Right cardiac atrium (tissue), 5 donors: ENCODE data around the gene FSTL4. TPM values are rescaled to one million over a fixed set of nuclear protein-coding genes. Genes with fewer than 3 reads are reported as not detected.

Experiments used
- ATAC-seq, 2 donors: fragments of 200-7000 bp; cut with Tn5 transposase; one replicate each; pipeline versions ENCODE4 v1.8.0 to v1.9.1; 2020; ENCODE audit warnings: moderate library complexity in 2 of 2, mild to moderate bottlenecking in 1 of 2
- DNase-seq, 3 donors: peaks; one replicate each; pipeline ENCODE4 v3.0.0-alpha.2; 2020
- H3K27ac ChIP-seq: one replicate; pipeline ENCODE4 v1.5.1; 2013; ENCODE audit warnings: mild to moderate bottlenecking, low read length, control low read depth, moderate library complexity
- H3K27me3 ChIP-seq: one replicate; pipeline ENCODE4 v1.6.1; 2013; ENCODE audit not compliant: control insufficient read depth, insufficient read depth
- H3K4me1 ChIP-seq: one replicate; pipeline ENCODE4 v1.6.1; 2013; ENCODE audit warnings: low read length; ENCODE audit not compliant: control insufficient read depth, insufficient read depth
- H3K4me3 ChIP-seq: one replicate; pipeline ENCODE4 v1.5.1; 2013; ENCODE audit warnings: low read length, control low read depth
- H3K9me3 ChIP-seq: one replicate; pipeline ENCODE4 v1.6.1; 2013; ENCODE audit warnings: low read length; ENCODE audit not compliant: control insufficient read depth
- WGBS: extraction: QIAGEN DNeasy Blood & Tissue Kit; methylation state at CpG from one replicate; pipeline ENCODE4 v1.1.7; 2013; 5-methylcytosine and 5-hydroxymethylcytosine counted together
- intact Hi-C, 4 donors: fragments of 100-400 bp; cut with DNase I; formaldehyde crosslinking; loops; one replicate each; pipeline versions ENCODE4 v1.11.0 to v1.14.0; 2022 to 2023
- polyA plus RNA-seq: library from polyadenylated mRNA; stranded (reverse); fragments of 200-250 nt; gene quantifications from one replicate; pipeline ENCODE4 v1.2.3, GENCODE V29; 2013
- total RNA-seq, 4 donors: library from RNA; stranded (reverse); fragmentation: NEBNext Ultra II Directional; extraction: Animal tissue kit (Norgen Biotek cat#: 25700); gene quantifications; one replicate each; pipeline ENCODE4 v1.2.1, GENCODE V29; 2021
- donor health status: healthy with polysubstance abuse.
- donor health status: DM: no; HTN: yes; CAD: no.
- donor health status: DM: no; HTN: no; CAD: no.
- donor health status: DM: no; HTN: yes; CAD: no; lungs with severe emphysema.
- donor health status: DM: yes; HTN: yes; CAD: no.

Gene FSTL4
- total and polyA plus RNA-seq, 5 donors, result not detected

- 66% methylated on average over 4 of the region's 4 CpGs for WGBS
- ATAC-seq, result no peak
- intact Hi-C loops, result no loop called here
Observed at GRCh38 chr5:133278317-133278716, 334.0 kb downstream of the FSTL4 start.

GRCh38 chr5:133277744-133278143 lies 334.6 kb downstream of the FSTL4 start:
- H3K4me3 ChIP-seq, result no peak overlapping the region
- DNase-seq (no peak), ATAC-seq (no peak)
- no peaks in the 10 kb centered on the region for H3K27me3 ChIP-seq
- H3K27ac ChIP-seq, result no peak overlapping the region
- intact Hi-C loops, result no loop called here
- no peaks in the 10 kb centered on the region for H3K4me1 ChIP-seq
- no peaks in the 10 kb centered on the region for H3K9me3 ChIP-seq
- WGBS, result 83% methylated on average over 8 of the region's 8 CpGs

More at GRCh38 chr5:133278317-133278716, 334.0 kb downstream of the FSTL4 start:
- Histone ChIP-seq H3K4me1 (no peaks in the 10 kb centered on the region), H3K4me3 (no peak overlapping the region), H3K9me3 (no peaks in the 10 kb centered on the region), H3K27me3 (no peaks in the 10 kb centered on the region), H3K27ac (no peak overlapping the region)
- DNase-seq, result no peak

GRCh38 chr5:133276171-133276570 lies 336.2 kb downstream of the FSTL4 start:
- Histone ChIP-seq H3K9me3 (no peaks in the 10 kb centered on the region), H3K4me3 (no peak overlapping the region), H3K27me3 (no peaks in the 10 kb centered on the region), H3K27ac (no peak overlapping the region), H3K4me1 (no peaks in the 10 kb centered on the region)
- DNase-seq, result no peak
- intact Hi-C loops, result no loop called here
- no peak for ATAC-seq
- 80% methylated on average over 4 of the region's 4 CpGs for WGBS

- H3K27me3 ChIP-seq, result no peaks in the 10 kb centered on the region
- H3K4me1 ChIP-seq, result no peaks in the 10 kb centered on the region
- no peak for DNase-seq
- no peak overlapping the region for H3K27ac ChIP-seq
- intact Hi-C loops, result no loop called here
- no peak overlapping the region for H3K4me3 ChIP-seq
- 95% methylated on average over 7 of the region's 7 CpGs for WGBS
- no peak for ATAC-seq
- no peaks in the 10 kb centered on the region for H3K9me3 ChIP-seq
Observed at GRCh38 chr5:133275631-133276030, 336.7 kb downstream of the FSTL4 start.

GRCh38 chr5:133274597-133274935 lies 337.8 kb downstream of the FSTL4 start:
- DNase-seq, result no peak
- 58% methylated on average over 5 of the region's 5 CpGs for WGBS
- no peaks in the 10 kb centered on the region for H3K4me1 ChIP-seq
- H3K27me3 ChIP-seq, result no peaks in the 10 kb centered on the region
- H3K27ac ChIP-seq, result no peak overlapping the region
- intact Hi-C loops, result no loop called here
- H3K9me3 ChIP-seq, result no peaks in the 10 kb centered on the region
- no peak overlapping the region for H3K4me3 ChIP-seq
- no peak for ATAC-seq

GRCh38 chr5:133273661-133274596 lies 338.4 kb downstream of the FSTL4 start:
- WGBS, result 56% methylated on average over 8 of the region's 8 CpGs
- H3K4me1 ChIP-seq, result no peaks in the 10 kb centered on the region
- intact Hi-C loops, result no loop called here
- H3K27me3 ChIP-seq, result no peaks in the 10 kb centered on the region
- H3K4me3 ChIP-seq, result no peak overlapping the region
- no peaks in the 10 kb centered on the region for H3K9me3 ChIP-seq
- no peak overlapping the region for H3K27ac ChIP-seq
- no peak for DNase-seq
- ATAC-seq, result no peak

- WGBS, result 96% methylated on average over 16 of the region's 16 CpGs
- intact Hi-C loops, result no loop called here
- H3K9me3 ChIP-seq, result no peaks in the 10 kb centered on the region
- H3K4me3 ChIP-seq, result no peak overlapping the region
- H3K27ac ChIP-seq, result no peak overlapping the region
- ATAC-seq (no peak), DNase-seq (no peak)
- H3K4me1 ChIP-seq, result no peaks in the 10 kb centered on the region
- no peaks in the 10 kb centered on the region for H3K27me3 ChIP-seq
Observed at GRCh38 chr5:133272345-133272744, 340.0 kb downstream of the FSTL4 start.

- DNase-seq (no peak), ATAC-seq (no peak)
- Histone ChIP-seq H3K4me1 (no peaks in the 10 kb centered on the region), H3K9me3 (no peaks in the 10 kb centered on the region), H3K27me3 (no peaks in the 10 kb centered on the region), H3K27ac (no peak overlapping the region), H3K4me3 (no peak overlapping the region)
- 67% methylated on average over 5 of the region's 5 CpGs for WGBS
- intact Hi-C loops, result no loop called here
Observed at GRCh38 chr5:133271606-133272005, 340.7 kb downstream of the FSTL4 start.

- no peak overlapping the region for H3K27ac ChIP-seq
- no peak for ATAC-seq
- WGBS, result 92% methylated on average over 5 of the region's 5 CpGs
- no peak overlapping the region for H3K4me3 ChIP-seq
- DNase-seq, result no peak
- H3K27me3 ChIP-seq, result no peaks in the 10 kb centered on the region
- no peaks in the 10 kb centered on the region for H3K9me3 ChIP-seq
- intact Hi-C loops, result no loop called here
- no peaks in the 10 kb centered on the region for H3K4me1 ChIP-seq
Observed at GRCh38 chr5:133269691-133270090, 342.6 kb downstream of the FSTL4 start.

GRCh38 chr5:133267601-133268000 lies 344.7 kb downstream of the FSTL4 start:
- H3K27ac ChIP-seq, result no peak overlapping the region
- no peaks in the 10 kb centered on the region for H3K4me1 ChIP-seq
- no peaks in the 10 kb centered on the region for H3K9me3 ChIP-seq
- ATAC-seq (no peak), DNase-seq (no peak)
- 80% methylated on average over 1 of the region's 1 CpG for WGBS
- no peaks in the 10 kb centered on the region for H3K27me3 ChIP-seq
- no peak overlapping the region for H3K4me3 ChIP-seq
- intact Hi-C loops, result no loop called here

GRCh38 chr5:133266966-133267365 lies 345.4 kb downstream of the FSTL4 start:
- Histone ChIP-seq H3K27me3 (no peaks in the 10 kb centered on the region), H3K4me3 (no peak overlapping the region), H3K9me3 (no peaks in the 10 kb centered on the region), H3K4me1 (no peaks in the 10 kb centered on the region), H3K27ac (no peak overlapping the region)
- intact Hi-C loops, result no loop called here
- no peak for ATAC-seq
- WGBS, result 90% methylated on average over 4 of the region's 4 CpGs
- DNase-seq, result no peak

GRCh38 chr5:133266527-133266878 lies 345.8 kb downstream of the FSTL4 start:
- no peak for DNase-seq
- 83% methylated on average over 2 of the region's 2 CpGs for WGBS
- no peak for ATAC-seq
- intact Hi-C loops, result no loop called here
- no peak overlapping the region for H3K4me3 ChIP-seq
- no peak overlapping the region for H3K27ac ChIP-seq
- no peaks in the 10 kb centered on the region for H3K9me3 ChIP-seq
- no peaks in the 10 kb centered on the region for H3K27me3 ChIP-seq
- H3K4me1 ChIP-seq, result no peaks in the 10 kb centered on the region
